Lower lobe of right lung (tissue), 2 donors: ENCODE results near the gene GALR2. TPM values are rescaled to one million over a fixed set of nuclear protein-coding genes. Genes with fewer than 3 reads are reported as not detected.

Experiments used
- ATAC-seq, 2 donors: fragments of 200-7000 bp; cut with Tn5 transposase; one replicate each; pipeline ENCODE4 v1.9.1; 2020 to 2022; ENCODE audit warnings: mild to moderate bottlenecking in 2 of 2, moderate library complexity in 2 of 2
- DNase-seq: peaks from one replicate; pipeline ENCODE4 v3.0.0-alpha.2; 2020
- H3K27ac ChIP-seq: fragments of 200-600 bp; one replicate; pipeline ENCODE4 v1.8.0; 2022
- H3K27me3 ChIP-seq: fragments of 200-600 bp; one replicate; pipeline ENCODE4 v1.8.0; 2022; ENCODE audit warnings: low read depth
- H3K36me3 ChIP-seq: fragments of 200-600 bp; one replicate; pipeline ENCODE4 v1.8.0; 2022; ENCODE audit warnings: mild to moderate bottlenecking
- H3K4me1 ChIP-seq: fragments of 200-600 bp; one replicate; pipeline ENCODE4 v1.8.0; 2022
- H3K4me3 ChIP-seq: fragments of 200-600 bp; one replicate; pipeline ENCODE4 v1.8.0; 2022; ENCODE audit warnings: mild to moderate bottlenecking
- H3K9me3 ChIP-seq: fragments of 200-600 bp; one replicate; pipeline ENCODE4 v1.8.0; 2022
- intact Hi-C: fragments of 100-400 bp; cut with DNase I; formaldehyde crosslinking; loops from one replicate; pipeline ENCODE4 v1.11.0; 2022
- total RNA-seq: library from RNA; stranded (reverse); fragmentation: NEBNext Ultra II Directional; extraction: Animal tissue kit (Norgen Biotek cat#: 25700); gene quantifications from one replicate; pipeline ENCODE4 v1.2.1, GENCODE V29; 2021
- TF ChIP-seq, protein P1 (sequence below): fragments of 200-600 bp; IDR thresholded peaks from one replicate; pipeline ENCODE4 v1.8.0; 2022; ENCODE audit warnings: antibody characterized with exemption, mild to moderate bottlenecking
- donor health status: DM: no; HTN: yes; CAD: no; lungs with severe emphysema.

GALR2 gene
- total RNA-seq, 1 donor from 2014 or later = not detected

GRCh38 chr17:76083536-76084182, 9.1 kb downstream of the GALR2 start:
- ATAC-seq (no peak), DNase-seq (no peak)

GRCh38 chr17:76085066-76085730, 10.6 kb downstream of the GALR2 start:
- no peaks in the 10 kb centered on the region for H3K9me3 ChIP-seq
- no peaks in the 10 kb centered on the region for H3K4me1 ChIP-seq
- intact Hi-C loops = no loop called here
- H3K27ac ChIP-seq = no peak overlapping the region
- no peak overlapping the region for H3K4me3 ChIP-seq
- ATAC-seq = no peak
- H3K36me3 ChIP-seq = peaks cover 84% of the 10 kb centered on the region
- no peaks in the 10 kb centered on the region for H3K27me3 ChIP-seq
- TF ChIP-seq, protein P1, sequence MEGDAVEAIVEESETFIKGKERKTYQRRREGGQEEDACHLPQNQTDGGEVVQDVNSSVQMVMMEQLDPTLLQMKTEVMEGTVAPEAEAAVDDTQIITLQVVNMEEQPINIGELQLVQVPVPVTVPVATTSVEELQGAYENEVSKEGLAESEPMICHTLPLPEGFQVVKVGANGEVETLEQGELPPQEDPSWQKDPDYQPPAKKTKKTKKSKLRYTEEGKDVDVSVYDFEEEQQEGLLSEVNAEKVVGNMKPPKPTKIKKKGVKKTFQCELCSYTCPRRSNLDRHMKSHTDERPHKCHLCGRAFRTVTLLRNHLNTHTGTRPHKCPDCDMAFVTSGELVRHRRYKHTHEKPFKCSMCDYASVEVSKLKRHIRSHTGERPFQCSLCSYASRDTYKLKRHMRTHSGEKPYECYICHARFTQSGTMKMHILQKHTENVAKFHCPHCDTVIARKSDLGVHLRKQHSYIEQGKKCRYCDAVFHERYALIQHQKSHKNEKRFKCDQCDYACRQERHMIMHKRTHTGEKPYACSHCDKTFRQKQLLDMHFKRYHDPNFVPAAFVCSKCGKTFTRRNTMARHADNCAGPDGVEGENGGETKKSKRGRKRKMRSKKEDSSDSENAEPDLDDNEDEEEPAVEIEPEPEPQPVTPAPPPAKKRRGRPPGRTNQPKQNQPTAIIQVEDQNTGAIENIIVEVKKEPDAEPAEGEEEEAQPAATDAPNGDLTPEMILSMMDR = no peak
- no peak for DNase-seq

More at GRCh38 chr17:76083536-76084182, 9.1 kb downstream of the GALR2 start:
- Histone ChIP-seq H3K27me3 (peaks cover 14% of the 10 kb centered on the region), H3K4me3 (no peak overlapping the region), H3K27ac (no peak overlapping the region), H3K4me1 (no peaks in the 10 kb centered on the region), H3K36me3 (peaks cover 69% of the 10 kb centered on the region), H3K9me3 (no peaks in the 10 kb centered on the region)
- intact Hi-C loops = no loop called here
- TF ChIP-seq, protein P1 = no peak

DNA sequence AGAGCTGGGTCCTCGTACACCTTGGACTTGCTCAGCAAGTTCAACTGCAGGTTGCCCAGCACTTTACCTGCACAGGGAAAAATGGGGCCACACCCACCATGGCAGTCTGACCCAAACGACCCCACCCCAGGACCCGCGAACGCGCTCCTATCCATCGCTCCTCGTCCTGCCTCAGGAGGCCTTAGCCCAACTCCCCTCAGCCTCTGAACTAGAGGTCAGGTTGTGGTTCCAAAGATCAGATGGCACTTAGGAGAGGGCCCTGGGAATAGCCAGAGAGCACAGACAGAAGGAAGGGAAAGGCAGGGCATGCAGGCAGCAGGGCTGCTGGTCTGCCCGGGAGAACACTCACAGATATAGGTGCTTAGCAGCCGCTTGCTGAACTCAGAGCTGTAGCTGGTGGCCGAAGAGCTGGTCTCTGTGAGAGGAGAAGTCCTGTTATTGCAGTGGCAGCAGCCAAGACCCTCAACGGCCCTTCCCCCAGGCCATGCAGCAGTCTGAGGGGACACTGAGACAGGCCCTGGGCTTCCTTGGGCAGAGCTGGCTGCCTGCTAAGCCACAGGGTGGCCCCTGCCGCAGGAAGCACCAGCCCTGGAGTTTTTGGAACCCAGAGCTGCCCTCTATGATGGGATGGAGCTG, 11.3 kb downstream of the GALR2 start:
- no peak overlapping the region for H3K27ac ChIP-seq
- H3K36me3 ChIP-seq = peaks cover 91% of the 10 kb centered on the region
- H3K9me3 ChIP-seq = no peaks in the 10 kb centered on the region
- peak; percentile 34 for DNase-seq
- no peaks in the 10 kb centered on the region for H3K27me3 ChIP-seq
- intact Hi-C loops = no loop called here
- no peak overlapping the region for H3K4me3 ChIP-seq
- no peaks in the 10 kb centered on the region for H3K4me1 ChIP-seq
- ATAC-seq = no peak
- TF ChIP-seq, protein P1 = no peak

- DNase-seq (peak; percentile 12), ATAC-seq (no peak)
- H3K27me3 ChIP-seq = no peaks in the 10 kb centered on the region
- TF ChIP-seq, protein P1 = no peak
- H3K36me3 ChIP-seq = peaks cover 96% of the 10 kb centered on the region
- H3K27ac ChIP-seq = no peak overlapping the region
- intact Hi-C loops = no loop called here
- no peaks in the 10 kb centered on the region for H3K9me3 ChIP-seq
- H3K4me1 ChIP-seq = no peaks in the 10 kb centered on the region
- no peak overlapping the region for H3K4me3 ChIP-seq
Measured at GRCh38 chr17:76086384-76086783, 11.8 kb downstream of the GALR2 start.

DNA sequence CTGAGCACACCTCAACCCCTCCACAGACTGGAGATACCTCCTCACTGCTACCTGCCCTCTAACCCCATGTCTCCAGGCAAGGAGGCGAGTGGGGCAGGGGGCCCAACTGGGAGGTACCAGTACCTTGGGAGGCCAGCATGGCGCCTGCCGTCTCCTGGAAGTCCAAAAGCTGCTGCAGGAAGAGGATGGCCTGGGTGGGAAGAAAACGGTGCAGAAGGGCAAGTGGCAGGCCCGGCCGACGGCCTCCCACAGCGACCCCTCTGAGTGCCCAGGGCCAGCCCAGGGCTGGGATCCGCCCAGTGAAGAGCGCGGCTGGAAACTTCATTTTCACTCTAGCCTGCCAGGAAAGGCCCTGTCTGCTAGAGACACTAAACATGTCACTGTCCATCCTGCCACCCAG, 12.9 kb downstream of the GALR2 start:
- Histone ChIP-seq H3K36me3 (peaks cover 100% of the 10 kb centered on the region), H3K4me3 (no peak overlapping the region), H3K4me1 (no peaks in the 10 kb centered on the region), H3K27me3 (no peaks in the 10 kb centered on the region), H3K27ac (no peak overlapping the region), H3K9me3 (no peaks in the 10 kb centered on the region)
- intact Hi-C loops = no loop called here
- no peak for DNase-seq
- TF ChIP-seq, protein P1 = no peak
- ATAC-seq = no peak
